HepG2 (cell line): Measurements from ENCODE around the gene TREH.

Source experiments
- GZF1 ChIP-seq: sonication (generic); formaldehyde crosslinking; IDR thresholded peaks from 2 replicates; pipeline ENCODE4 v1.5.1; 2020; ENCODE audit warnings: mild to moderate bottlenecking, missing genetic modification reagents
- NFIC ChIP-seq: IDR thresholded peaks from 2 replicates; pipeline ENCODE4 v1.6.1; 2012; ENCODE audit warnings: mild to moderate bottlenecking, low read length, inconsistent platforms
- TAF1 ChIP-seq: sonication (generic); formaldehyde crosslinking; IDR thresholded peaks from 2 replicates; pipeline ENCODE4 v1.4.0; 2020; ENCODE audit warnings: missing genetic modification reagents
- ZFP82 ChIP-seq: sonication (generic); formaldehyde crosslinking; IDR thresholded peaks from 2 replicates; pipeline ENCODE4 v1.5.1; 2020; ENCODE audit warnings: mild to moderate bottlenecking, missing genetic modification reagents, borderline replicate concordance
- TF ChIP-seq, protein P1 (sequence below): sonication (generic); formaldehyde crosslinking; IDR thresholded peaks from 2 replicates; pipeline ENCODE4 v1.5.0; 2020; ENCODE audit warnings: missing genetic modification reagents

DNA sequence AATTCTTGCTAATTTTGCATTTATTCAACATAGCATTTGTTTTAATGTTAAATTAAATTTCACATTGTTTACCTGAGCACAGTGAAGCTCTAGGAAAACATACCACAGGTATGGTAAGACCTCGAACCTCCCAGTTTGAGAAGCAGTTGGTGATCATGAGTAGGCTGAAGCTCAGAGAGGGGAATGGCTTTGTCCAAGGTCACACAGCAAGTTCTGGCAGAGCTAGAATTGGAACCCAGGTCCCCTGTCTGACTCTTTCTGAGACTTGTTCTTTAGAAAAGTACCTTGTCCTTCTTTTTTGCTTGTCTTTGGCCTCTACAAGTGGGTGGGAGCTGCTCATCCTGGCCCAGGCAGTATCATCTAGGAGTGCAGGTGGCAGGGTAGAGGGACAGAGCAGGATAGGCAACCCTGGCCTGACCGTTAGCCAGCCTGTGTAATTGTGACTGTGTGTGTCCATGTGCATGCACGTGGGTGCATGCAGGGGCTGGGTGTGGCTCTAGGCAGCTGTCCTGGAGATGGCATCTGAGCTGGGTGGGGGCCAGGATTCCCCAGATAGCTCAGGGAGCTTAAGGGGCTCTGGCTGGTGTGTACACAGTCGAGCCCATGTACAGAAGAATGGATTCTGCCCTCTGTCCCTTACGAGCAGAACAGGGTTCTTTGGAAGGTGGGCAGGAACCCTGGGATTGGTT lies 50.4 kb downstream of the TREH start:
- TF ChIP-seq, protein P1, sequence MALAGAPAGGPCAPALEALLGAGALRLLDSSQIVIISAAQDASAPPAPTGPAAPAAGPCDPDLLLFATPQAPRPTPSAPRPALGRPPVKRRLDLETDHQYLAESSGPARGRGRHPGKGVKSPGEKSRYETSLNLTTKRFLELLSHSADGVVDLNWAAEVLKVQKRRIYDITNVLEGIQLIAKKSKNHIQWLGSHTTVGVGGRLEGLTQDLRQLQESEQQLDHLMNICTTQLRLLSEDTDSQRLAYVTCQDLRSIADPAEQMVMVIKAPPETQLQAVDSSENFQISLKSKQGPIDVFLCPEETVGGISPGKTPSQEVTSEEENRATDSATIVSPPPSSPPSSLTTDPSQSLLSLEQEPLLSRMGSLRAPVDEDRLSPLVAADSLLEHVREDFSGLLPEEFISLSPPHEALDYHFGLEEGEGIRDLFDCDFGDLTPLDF (CRISPR knock-in tag), result no peak
- no peak for TF ChIP-seq TAF1 (CRISPR knock-in tag)
- TF ChIP-seq ZFP82 (CRISPR knock-in tag), result no peak
- TF ChIP-seq GZF1 (CRISPR knock-in tag), result no peak
- no peak for TF ChIP-seq NFIC
